ENCODE data around the gene TPP2.

TPP2 gene

DNA sequence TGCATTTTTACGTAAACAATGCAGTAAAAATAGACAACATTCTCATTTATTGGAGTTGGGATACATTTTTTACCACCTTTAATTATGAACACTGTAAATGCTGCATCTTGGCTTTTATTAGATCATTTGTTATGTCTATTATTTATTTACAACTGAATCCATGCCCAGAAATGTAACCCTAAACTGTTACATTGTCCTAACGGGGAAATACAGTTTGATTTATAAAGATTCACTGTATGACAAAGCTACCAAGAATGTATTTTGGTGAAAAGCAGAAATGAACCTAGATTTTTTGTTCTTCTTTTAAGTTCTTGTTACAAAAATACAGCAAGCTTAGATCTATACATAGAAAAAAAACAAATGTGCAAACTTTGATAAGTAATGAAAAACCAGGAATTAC lies 97.0 kb downstream of the TPP2 start:
- DNase-seq (ENCODE audit: low read depth), result no peak

DNA sequence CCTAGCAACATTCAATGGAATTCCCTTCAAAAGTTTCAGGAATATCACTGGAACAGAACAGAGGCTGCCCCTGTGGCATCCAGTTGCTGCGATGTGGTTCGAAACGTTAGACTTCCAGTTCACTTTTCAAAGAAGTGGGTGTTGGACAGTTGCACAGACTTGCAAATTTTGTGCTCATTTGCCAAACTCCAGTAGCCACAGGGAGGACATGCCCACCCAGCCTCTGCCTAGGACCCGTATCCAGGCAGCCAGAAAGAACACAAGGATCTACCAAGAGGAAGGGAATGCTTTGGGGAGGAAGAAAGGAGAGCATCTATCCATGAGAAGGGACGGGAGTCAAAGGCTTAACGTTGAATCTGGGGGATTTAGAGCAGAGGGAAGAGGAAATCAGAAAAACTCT lies 98.2 kb downstream of the TPP2 start, which contains the start of gene METTL21C:
Gene METTL21C, minus strand, starts transcription at position 108 of the 400 bp plus-strand sequence. CDS start 546 bp downstream, outside the sequence.
- no peak for DNase-seq (ENCODE audit: low read depth)

DNA sequence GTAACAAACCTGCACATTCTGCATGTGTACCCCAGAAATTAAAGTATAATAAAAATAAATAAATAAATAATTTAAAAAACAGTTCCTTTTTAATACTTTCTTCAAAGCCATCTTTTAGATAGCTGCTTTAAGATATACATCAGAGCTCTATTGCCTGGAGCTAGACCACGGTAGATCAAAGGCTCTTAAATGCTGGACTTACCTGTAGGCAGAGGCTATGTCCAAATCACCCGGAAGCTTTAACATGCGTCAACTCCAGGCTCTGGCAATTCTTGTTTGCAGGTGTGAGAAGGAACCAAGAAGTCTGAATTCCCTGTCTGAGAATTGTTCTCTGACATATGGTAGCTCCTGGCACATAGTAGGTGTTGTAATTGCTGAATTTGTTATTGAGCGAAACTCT lies 99.7 kb downstream of the TPP2 start:
- DNase-seq (ENCODE audit: low read depth), result no peak

DNA sequence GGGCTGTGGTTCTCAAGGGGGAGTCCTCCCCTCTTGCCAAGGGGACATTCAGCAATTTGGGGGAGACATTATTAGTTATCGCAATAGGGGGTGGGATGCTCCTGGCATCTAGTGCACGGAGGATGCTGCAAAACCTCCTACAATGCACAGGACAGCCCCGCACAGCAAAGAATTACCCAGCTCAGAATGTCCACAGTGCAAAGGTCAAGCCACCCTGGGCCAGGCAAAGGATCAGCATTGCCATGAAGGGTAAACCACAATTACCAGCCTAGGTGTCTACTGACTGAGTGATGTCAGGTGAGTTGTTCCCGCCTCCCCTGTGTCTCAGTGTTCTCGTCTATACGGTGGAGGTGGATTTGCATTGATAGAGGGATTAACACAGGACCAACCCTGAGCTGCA lies 100.5 kb downstream of the TPP2 start:
- DNase-seq (ENCODE audit: low read depth), result no peak

DNA sequence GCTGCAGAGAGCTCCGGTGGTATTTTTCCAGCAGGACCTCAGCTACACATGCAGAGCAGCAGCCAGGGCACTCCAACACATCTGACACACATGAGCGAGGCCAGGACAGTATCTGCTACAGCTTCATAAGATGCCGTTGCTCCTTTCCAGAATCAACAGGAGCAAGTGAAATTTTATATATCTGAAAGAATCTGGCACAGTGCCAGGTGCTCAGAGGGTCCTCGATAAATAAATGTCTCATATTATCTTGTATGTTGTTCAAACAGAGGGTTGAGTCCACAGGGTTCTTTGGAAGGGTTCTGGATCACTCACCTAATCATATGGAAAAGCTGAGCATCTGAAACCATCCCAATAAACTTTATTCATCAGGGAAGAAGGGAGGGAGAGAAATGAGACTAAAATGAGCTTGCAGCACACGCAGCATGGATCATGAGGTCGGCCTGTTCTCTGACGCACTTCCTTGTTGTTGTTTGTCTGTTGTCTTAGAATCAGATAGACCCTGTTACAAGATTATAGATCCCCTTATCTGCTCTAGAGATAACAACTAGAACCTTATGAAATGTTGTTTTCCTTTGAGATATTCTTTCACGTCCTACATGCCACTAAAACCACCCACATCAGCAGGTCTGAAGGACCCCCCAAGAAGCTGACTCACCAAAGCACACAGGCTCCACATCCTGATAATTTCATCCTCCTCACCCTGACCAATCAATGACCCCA lies 101.3 kb downstream of the TPP2 start:
- DNase-seq (ENCODE audit: low read depth), result no peak

DNA sequence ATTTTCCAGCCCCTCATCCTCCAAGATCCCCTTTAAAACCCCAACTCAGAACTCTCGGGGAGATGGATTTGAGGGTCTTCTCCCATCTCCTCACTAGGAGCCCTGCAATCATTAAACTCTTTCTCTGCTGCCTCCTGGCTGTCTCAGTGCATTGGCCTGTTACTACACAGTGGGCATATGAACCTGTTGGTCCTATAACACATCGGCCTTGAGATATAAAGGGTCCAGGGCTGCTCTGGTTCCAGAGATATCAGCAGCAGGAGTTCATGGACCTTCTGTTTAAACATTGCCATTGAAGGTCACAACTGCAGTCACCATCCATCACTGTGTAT lies 101.8 kb downstream of the TPP2 start:
- no peak for DNase-seq (ENCODE audit: low read depth)

DNA sequence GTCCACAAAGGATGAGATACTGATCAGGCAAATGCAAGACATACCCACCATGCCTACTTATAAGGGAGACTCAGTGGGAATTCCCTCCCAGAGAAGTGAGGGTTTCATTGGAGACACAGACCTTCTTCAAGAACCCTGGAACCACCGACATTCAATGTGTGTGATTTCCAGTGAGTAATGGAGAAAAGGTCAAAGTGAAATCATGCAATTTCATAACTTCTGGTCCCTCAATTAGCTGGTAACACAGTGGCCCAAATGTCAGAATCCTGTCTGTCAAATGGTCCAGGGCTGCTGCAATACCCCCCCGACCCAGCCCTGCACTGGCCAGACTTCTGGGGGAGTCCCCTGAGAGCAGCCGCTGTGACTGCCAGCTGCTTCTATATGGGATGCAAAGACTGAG lies 102.7 kb downstream of the TPP2 start:
- no peak for DNase-seq (ENCODE audit: low read depth)

DNA sequence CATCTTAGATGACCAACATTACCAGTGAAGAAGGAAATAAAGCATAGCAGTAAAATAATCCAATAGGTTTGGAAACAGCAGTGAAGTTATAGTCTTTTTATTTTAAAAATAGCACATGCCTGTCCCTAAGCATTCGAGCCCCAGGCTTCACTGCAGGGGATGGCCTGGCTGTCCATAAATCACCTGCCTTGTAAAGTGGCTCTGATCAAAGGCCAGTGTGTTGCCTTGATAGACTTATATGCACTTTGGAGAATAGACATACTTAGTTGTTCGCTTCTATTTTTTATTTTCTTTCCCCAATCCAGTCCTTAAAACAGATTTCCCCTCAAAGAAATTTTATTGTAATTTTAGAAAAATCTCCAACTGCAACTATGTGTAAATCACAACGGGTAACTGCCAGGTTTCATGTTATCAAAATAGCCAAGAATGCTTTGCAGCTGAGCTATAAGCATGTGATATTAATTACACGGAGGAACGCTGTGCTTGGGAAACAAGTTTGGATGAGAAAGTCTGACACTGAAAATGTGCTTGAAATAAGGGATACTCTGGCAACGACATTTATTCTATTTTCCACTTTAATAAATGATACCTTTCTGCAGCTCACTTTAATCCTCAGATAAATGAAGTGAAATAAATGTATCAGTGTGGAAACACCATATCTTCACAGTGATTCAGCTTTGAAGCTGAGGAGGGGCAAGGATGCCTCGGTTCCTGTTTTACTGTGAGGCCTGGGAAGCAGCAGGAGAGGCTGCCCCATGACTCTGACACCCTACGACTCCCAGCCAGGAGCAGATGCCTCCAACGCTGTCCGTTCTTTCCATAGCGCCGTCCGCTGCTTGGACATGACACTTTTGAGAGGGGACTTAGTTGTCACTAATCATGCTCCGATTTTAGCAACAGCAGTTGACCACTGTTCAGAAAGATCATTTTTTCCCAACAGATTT lies 103.6 kb downstream of the TPP2 start:
- no peak for DNase-seq (ENCODE audit: low read depth)

DNA sequence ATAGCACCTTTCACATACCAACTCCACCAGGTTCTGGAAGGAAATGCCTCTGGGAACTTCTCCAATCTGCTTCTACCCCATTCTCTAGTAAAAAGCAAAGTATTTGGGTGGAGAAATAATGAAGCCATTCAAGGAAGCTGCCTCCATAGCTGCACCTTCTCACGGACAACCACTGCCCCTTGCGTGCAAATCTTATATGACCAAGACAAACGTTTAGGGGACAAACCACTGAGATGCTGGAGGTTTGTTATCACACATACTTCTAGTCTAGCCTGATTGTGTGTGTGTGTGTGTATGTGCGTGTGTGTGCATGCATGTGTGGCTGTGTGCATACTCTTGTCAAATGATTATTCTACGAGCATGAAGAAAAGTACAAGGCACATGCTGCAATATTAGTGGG lies 104.5 kb downstream of the TPP2 start:
- DNase-seq (ENCODE audit: low read depth), result no peak

DNA sequence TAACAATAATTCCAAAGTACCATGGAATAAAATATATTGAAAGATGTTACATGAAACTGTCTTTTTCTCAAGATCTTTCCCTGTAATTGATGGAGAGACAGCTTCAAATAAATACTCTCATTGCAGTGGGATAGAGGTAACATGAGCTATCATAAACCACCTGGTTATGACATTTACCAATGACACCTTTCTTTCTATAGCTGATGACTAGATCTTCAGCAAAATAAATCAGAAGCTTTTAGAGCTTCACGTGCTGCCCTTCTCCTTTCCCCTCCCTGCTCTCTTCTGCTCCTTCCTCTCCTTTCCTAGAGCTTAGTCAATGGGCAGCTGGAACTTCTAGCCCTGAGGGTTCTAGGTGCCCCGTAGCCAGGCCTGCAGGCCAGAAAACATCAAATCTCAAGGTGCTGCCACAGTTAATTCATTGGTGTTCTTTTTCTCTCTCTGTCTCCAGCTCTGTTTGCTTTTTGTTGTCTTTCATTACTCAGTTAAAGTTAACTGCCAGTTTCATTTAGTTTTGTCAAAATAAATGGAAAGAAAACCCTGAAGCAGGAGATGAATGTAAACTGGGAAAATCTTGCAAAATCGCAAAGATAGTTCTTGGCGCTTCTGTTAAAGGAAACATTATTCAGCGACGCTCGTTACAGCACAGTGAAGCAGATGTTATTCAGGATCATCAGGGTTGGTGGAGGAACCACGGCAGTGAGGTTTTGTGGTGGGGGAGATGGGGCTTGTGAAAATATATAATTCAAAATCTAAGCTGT lies 106.4 kb downstream of the TPP2 start:
- DNase-seq (ENCODE audit: low read depth), result no peak

DNA sequence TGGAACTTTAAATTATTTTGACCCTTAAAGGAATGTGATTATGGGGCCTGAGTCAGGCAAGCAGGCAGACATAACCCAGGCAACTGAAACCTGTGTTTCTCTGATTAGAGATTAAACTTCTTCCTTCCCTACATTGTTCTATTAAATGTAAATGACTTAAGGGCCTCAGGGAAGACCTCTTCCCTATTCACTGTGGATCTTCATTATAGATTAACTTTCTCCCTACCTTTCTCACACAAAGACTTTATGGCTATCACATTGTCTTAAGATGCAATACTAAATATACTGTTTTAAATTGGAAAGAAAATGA lies 106.9 kb downstream of the TPP2 start:
- no peak for DNase-seq (ENCODE audit: low read depth)

DNA sequence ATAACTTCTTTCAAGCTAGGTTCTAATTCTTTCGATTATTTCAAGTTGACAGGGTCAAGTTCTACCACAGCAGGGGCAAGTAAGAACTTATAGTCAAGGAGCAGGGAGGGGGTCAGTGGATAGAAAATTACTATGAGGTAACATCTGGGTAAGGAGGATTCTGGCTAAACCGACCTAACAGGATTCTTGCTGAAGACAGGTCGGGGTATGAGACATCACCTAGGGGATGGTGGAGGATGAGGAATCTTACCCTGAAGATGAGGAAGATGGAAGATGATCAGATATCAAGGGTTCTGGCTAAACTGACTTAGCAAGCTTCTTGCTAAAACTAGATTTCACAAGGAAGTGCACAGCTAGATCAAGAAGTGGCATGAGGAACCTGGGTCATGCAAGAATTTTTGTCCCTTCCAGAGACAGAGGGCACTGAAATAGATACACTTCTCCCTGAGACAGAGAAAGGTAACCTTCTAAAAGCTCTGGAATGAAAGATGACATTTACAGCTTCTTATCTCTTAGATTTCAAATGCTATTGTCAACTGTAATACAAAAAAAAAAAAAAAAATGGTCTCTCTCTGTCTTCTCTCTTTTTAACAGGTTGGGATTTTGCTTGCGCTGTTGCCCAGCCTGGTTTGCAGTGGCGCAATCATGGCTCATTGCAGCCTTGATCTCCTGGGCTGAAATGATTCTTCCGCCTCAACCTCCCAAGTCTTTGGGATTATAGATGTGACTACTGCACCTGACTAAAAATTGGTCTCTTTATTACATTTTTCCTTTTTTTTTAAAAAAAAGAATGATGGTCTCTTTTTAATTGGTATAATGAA lies 107.7 kb downstream of the TPP2 start:
- no peak for DNase-seq (ENCODE audit: low read depth)

DNA sequence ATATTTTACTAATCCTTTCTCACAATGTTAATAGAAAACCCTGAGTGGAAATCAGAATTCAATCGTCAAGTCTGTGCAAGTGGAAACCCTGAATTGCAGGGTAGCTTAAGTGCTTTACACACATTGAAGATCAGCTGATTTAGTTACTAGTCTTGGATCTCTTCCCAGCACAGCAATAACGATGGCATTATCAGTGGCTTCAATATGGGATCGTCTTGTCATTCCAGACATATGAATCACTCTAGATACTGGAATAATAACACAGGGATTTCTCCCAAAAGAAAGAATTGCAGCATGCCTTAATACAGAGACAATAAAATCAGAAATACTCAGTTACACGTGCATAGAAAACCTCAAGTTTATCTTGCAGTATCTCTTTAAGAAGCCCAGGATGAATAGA lies 110.7 kb downstream of the TPP2 start:
- peak; percentile 82 for DNase-seq (ENCODE audit: low read depth)

DNA sequence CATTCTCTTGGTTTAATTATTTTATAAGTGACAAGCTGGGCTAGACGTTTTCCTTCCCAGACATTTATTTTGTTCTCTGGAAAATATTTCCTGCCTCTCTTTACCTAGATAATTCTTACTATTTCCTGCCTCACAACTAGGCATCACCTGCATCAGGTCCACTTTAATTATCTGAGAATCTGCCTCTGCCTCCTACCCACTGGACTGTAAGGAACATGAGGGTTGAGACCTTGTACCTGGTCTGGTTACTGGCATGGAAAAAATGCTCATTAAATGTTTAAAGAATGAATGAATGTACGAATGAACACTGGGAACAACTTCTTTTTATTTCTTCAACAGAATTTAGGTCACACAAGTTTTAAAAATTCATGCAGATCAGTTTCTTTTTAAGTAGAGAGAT lies 111.4 kb downstream of the TPP2 start:
- no peak for DNase-seq (ENCODE audit: low read depth)

DNA sequence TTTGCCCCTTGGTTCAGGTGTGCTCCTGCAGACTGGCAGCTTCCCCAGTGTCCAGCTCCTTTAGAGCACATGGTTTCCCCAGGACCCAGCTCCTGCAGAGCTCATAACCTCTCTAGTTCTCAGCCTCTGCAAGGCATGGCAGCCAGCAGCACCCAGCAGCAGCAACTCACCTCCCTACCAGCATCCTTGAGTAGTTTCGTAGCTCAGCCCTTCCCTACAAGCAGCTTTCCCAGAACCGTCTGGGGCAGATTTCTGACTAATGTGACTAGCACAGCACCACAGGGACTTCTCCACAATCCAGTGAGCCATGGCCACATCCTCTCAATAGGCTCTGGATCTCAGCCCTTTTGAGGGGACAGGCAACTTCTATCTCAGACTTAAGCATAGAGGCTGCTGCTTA lies 112.2 kb downstream of the TPP2 start:
- no peak for DNase-seq (ENCODE audit: low read depth)

DNA sequence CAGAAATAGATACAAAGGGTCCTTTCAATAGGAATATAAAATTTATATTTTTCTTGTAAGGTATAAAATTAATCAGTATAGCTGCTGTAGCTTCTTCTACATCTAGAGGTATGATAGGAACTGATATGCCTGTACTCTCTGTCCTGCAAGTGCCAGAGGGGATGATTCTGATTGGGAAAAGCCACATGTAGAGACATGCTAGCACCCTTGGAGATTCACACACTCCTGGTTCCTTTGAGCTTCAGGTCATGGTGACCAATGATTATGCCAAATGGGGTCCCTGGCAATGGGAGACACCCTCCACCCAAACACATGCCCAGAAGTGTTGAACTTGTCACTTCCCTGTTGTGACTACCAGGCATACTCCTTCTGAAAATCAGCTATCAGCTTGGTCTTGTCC lies 112.8 kb downstream of the TPP2 start:
- DNase-seq (ENCODE audit: low read depth), result no peak

DNA sequence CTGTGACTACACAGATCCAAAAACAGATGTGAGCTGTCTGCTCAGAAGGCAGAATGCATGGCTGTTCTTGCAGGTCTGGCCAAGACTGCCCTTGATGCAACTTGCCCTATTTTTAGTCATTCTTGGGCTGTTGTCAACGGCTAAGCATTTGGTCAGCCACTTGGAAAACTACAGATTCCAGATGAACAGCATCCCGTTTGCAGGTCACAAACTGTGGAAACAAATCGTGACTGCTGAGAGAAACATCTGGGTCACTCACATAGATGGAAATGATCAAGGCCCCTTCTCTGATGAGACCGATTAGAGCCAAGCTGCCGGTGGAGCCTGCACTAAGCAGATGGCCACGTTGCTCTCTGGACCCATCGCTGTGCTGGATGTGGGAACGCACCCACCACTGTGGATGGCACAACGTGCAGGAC lies 113.5 kb downstream of the TPP2 start:
- no peak for DNase-seq (ENCODE audit: low read depth)

DNA sequence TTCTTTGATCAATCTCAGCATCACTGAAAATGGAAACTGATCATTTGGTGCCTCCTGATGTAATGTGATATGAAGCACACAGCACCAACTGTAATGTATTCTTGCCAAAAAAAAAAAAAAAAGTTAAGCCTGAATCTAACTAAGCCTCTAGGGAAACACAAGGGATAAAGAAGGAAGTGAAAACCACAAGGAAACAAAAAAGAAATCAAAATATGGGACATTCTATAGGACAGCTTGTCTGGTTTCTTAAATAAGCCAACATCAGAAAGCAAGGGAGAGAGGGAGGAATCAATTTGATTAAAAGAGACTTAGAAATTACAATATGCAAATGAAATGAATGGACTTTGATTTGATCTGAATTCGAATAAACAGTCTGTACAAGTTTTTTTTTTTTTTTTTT lies 118.7 kb downstream of the TPP2 start:
- DNase-seq (ENCODE audit: low read depth), result no peak

DNA sequence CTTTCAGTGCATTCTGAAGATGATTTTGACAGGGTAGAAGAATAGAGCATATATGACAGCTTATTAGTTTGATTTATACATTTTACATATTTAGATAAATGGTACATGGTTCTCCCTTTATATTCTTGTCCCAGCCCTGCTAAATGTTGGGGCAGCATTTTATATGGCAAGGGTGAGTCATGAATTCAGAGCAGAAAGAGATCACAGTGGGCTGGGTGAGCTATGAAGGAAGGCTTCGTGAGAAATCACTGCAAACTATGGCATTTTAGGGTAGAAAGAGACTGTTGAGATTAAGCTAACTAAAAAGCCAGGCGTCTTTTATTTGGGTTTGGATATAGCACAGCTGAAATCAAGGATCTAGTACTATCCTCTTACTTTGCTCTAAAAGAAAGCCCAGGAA lies 122.0 kb downstream of the TPP2 start:
- no peak for DNase-seq (ENCODE audit: low read depth)

DNA sequence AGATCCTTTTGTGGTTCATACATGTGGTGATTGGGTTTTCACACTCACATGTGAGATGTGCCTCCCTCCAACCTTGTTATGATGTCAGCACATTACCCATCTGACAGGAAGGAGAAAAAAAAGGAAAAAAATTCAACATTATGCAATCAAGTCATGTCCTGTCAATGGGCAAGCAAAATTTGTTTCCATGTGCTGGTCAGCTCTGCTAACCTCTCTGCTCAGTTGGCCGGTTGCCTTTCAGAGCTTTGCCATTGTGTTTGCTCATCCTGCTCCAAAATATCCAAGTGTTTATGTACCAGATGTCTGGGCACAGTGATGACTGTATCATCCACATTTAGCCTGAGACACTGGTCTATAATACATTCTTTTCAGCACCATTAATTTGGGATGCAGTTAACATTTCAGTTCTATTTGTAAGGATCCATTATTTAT lies 125.0 kb downstream of the TPP2 start:
- no peak for DNase-seq (ENCODE audit: low read depth)

DNA sequence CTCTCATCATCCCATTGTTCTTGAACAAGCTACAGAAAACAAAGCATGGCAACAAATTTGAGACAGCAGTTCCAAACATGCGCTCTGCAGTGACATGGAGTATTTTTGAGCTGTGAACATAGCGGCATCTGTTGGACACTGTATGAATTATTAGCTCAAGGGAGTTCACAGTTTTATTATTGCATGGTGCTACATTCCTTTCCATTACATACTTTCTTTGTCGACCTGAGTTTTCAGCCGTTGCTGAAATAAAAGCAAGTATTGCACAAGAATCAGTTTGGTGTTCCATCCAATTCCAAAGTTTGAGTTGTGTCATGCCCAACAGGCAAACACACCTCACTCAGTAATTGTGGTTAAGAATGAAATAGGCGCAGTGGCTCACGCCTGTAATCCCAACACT lies 128.1 kb downstream of the TPP2 start:
- peak; percentile 53 for DNase-seq (ENCODE audit: low read depth)

DNA sequence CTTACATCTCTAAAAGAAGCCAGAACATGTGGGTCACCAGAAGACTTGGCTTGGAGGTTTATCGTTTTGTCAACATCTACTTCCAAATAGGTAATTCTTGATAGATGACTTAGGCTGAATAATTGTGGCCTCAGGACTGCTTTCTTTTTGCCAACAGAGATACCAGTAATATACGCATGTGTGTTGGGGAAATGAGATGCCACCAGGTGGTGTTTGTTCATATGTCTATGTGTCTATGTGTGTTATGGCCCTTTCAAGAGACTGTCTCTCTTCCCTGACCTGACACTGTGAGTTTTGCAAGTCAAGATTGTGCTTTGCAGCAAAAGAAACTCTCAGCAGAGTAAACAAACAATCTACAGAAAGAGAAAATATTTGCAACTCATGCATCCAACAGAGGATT lies 129.6 kb downstream of the TPP2 start:
- peak; percentile 28 for DNase-seq (ENCODE audit: low read depth)
